Measurements from ENCODE around the gene IQCH. TPM values are rescaled to one million over a fixed set of nuclear protein-coding genes. Genes with fewer than 3 reads are reported as not detected.

IQCH gene
- total RNA-seq, 1 experiment from 2014 or later = 1.1 TPM

GRCh38 chr15:67386947-67387346 is 132.4 kb downstream of the IQCH start:
- Histone ChIP-seq H3K14ac (ENCODE audit: insufficient read depth, low read length) (no peak overlapping the region), H3K4me2 (ENCODE audit: insufficient read depth, insufficient read length, low read length) (no peak overlapping the region), H3K4me1 (ENCODE audit: insufficient read depth, low read length) (no peaks in the 10 kb centered on the region), H3K27ac (ENCODE audit: insufficient read length, low read depth, low read length) (no peak overlapping the region), H3K9me3 (ENCODE audit: control insufficient read depth, low read depth, low read length) (no peaks in the 10 kb centered on the region), H4K91ac (ENCODE audit: insufficient read length, low read depth, low read length) (no peak overlapping the region), H4K20me1 (ENCODE audit: control insufficient read depth, insufficient read depth, insufficient read length) (no peaks in the 10 kb centered on the region), H2BK120ac (ENCODE audit: low read depth, low read length, poor library complexity, severe bottlenecking) (no peak overlapping the region), H2BK15ac (ENCODE audit: low read depth, low read length) (no peak overlapping the region), H3K23me2 (ENCODE audit: insufficient read length, low read depth, low read length, poor library complexity, severe bottlenecking) (no peaks in the 10 kb centered on the region), H2BK5ac (ENCODE audit: insufficient read length, low read length) (no peak overlapping the region), H4K5ac (ENCODE audit: insufficient read length, low read depth, low read length) (no peak overlapping the region), H3K4ac (ENCODE audit: low read depth, low read length) (no peak overlapping the region), H3K79me1 (ENCODE audit: insufficient read depth, low read depth, low read length, poor library complexity, severe bottlenecking) (no peaks in the 10 kb centered on the region), H3T11ph (ENCODE audit: low read length) (no peak overlapping the region), H2AFZ (ENCODE audit: low read length) (no peak overlapping the region), H3K27me3 (ENCODE audit: insufficient read depth, low read length) (no peaks in the 10 kb centered on the region), H3K23ac (ENCODE audit: insufficient read length, low read depth, low read length) (no peak overlapping the region), H3K9ac (ENCODE audit: extremely low read depth, insufficient read length, low read length) (no peak overlapping the region), H3K56ac (ENCODE audit: insufficient read length, low read depth, low read length) (no peak overlapping the region), H3K79me2 (ENCODE audit: insufficient read depth, low read length) (no peaks in the 10 kb centered on the region), H2BK20ac (ENCODE audit: low read depth, low read length, poor library complexity, severe bottlenecking) (no peak overlapping the region), H3K18ac (ENCODE audit: insufficient read length, low read depth, low read length) (no peak overlapping the region), H4K8ac (replicated peaks; ENCODE audit: insufficient read length, low read depth, low read length) (no peak overlapping the region), H2BK12ac (ENCODE audit: insufficient read length, low read depth, low read length) (no peak overlapping the region), H2AK5ac (ENCODE audit: insufficient read length, low read length) (no peak overlapping the region)
- DNase-seq = no peak
- TF ChIP-seq CTCF (conservative IDR thresholded peaks at IDR 0.05) = no peak
- WGBS (ENCODE audit: extremely low coverage, insufficient read length, low lambda C conversion rate) = no CpG with 5 or more reads among the region's 2 CpGs
- Mint-ChIP-seq H3K4me3 (no peak overlapping the region), H3K9me3 (no peaks in the 10 kb centered on the region), H3K4me1 (peaks cover 3% of the 10 kb centered on the region in 2 experiments; a peak in 2 of 4 replicates), H3K27me3 (ENCODE audit: low read depth) (no peaks in the 10 kb centered on the region; the same call in 1 of the 2 replicates), H3K36me3 (ENCODE audit: insufficient read depth in 1 of 3, low read depth in 3 of 3) (no peaks in the 10 kb centered on the region), H3K27ac (no peak overlapping the region)

Measured in H9 (cell line).